ENCODE measurements around the gene EZR.

Gene EZR

GRCh38 chr6:158725704-158726103 is 93.5 kb downstream of the EZR start:
- no peak for DNase-seq (ENCODE audit: low read depth)

- no peak for DNase-seq (ENCODE audit: low read depth)
These were observed 96.9 kb downstream of the EZR start for GRCh38 chr6:158722176-158722729.

- no peak for DNase-seq (ENCODE audit: low read depth)
These were observed 100.6 kb downstream of the EZR start for GRCh38 chr6:158718461-158719046.

GRCh38 chr6:158717341-158718330 is 101.5 kb downstream of the EZR start:
- DNase-seq (ENCODE audit: low read depth), result no peak

Measured in activated T-helper 9 cell treated with anti-CD3 and anti-CD28 coated beads, Interleukin-2, amount 50 U/mL, for 16 hours (primary cell).